Measurements from ENCODE around the gene SLC24A3.

The SLC24A3 gene

GRCh38 chr20:19291024-19291817 lies 78.8 kb downstream of the SLC24A3 start:
- no peak overlapping the region for H3K27ac ChIP-seq (ENCODE audit: low read depth, low read length)
- no peak overlapping the region for H3K4me3 ChIP-seq (ENCODE audit: low read depth, low read length)
- no peaks in the 10 kb centered on the region for H3K9me3 ChIP-seq (ENCODE audit: control insufficient read depth, insufficient read depth, low read depth, low read length)
- no peaks in the 10 kb centered on the region for H3K4me1 ChIP-seq (ENCODE audit: control insufficient read depth, insufficient read depth, low read length)
- H3K36me3 ChIP-seq (ENCODE audit: control insufficient read depth, insufficient read depth, low read length) = no peaks in the 10 kb centered on the region
- H3K9ac ChIP-seq (ENCODE audit: low read length) = no peak overlapping the region
- no peaks in the 10 kb centered on the region for H3K27me3 ChIP-seq (ENCODE audit: control insufficient read depth, insufficient read depth, low read length)

GRCh38 chr20:19291818-19292132 lies 79.3 kb downstream of the SLC24A3 start:
- H3K4me1 ChIP-seq (ENCODE audit: control insufficient read depth, insufficient read depth, low read length) = no peaks in the 10 kb centered on the region
- H3K36me3 ChIP-seq (ENCODE audit: control insufficient read depth, insufficient read depth, low read length) = no peaks in the 10 kb centered on the region
- no peaks in the 10 kb centered on the region for H3K27me3 ChIP-seq (ENCODE audit: control insufficient read depth, insufficient read depth, low read length)
- no peak overlapping the region for H3K4me3 ChIP-seq (ENCODE audit: low read depth, low read length)
- H3K9ac ChIP-seq (ENCODE audit: low read length) = no peak overlapping the region
- no peaks in the 10 kb centered on the region for H3K9me3 ChIP-seq (ENCODE audit: control insufficient read depth, insufficient read depth, low read depth, low read length)
- H3K27ac ChIP-seq (ENCODE audit: low read depth, low read length) = no peak overlapping the region

GRCh38 chr20:19292254-19292653 lies 79.8 kb downstream of the SLC24A3 start:
- Histone ChIP-seq H3K9ac (ENCODE audit: low read length) (no peak overlapping the region), H3K36me3 (ENCODE audit: control insufficient read depth, insufficient read depth, low read length) (no peaks in the 10 kb centered on the region), H3K4me3 (ENCODE audit: low read depth, low read length) (no peak overlapping the region), H3K4me1 (ENCODE audit: control insufficient read depth, insufficient read depth, low read length) (no peaks in the 10 kb centered on the region), H3K9me3 (ENCODE audit: control insufficient read depth, insufficient read depth, low read depth, low read length) (no peaks in the 10 kb centered on the region), H3K27ac (ENCODE audit: low read depth, low read length) (no peak overlapping the region), H3K27me3 (ENCODE audit: control insufficient read depth, insufficient read depth, low read length) (no peaks in the 10 kb centered on the region)

GRCh38 chr20:19295076-19295475 lies 82.6 kb downstream of the SLC24A3 start:
- no peaks in the 10 kb centered on the region for H3K27me3 ChIP-seq (ENCODE audit: control insufficient read depth, insufficient read depth, low read length)
- no peak overlapping the region for H3K9ac ChIP-seq (ENCODE audit: low read length)
- H3K36me3 ChIP-seq (ENCODE audit: control insufficient read depth, insufficient read depth, low read length) = no peaks in the 10 kb centered on the region
- peaks cover under 1% of the 10 kb centered on the region; the same call in 1 of the 2 replicates for H3K9me3 ChIP-seq (ENCODE audit: control insufficient read depth, insufficient read depth, low read depth, low read length)
- H3K27ac ChIP-seq (ENCODE audit: low read depth, low read length) = no peak overlapping the region
- H3K4me1 ChIP-seq (ENCODE audit: control insufficient read depth, insufficient read depth, low read length) = peaks cover 6% of the 10 kb centered on the region; the same call in 1 of the 2 replicates
- no peak overlapping the region for H3K4me3 ChIP-seq (ENCODE audit: low read depth, low read length)

- Histone ChIP-seq H3K9ac (ENCODE audit: low read length) (no peak overlapping the region), H3K36me3 (ENCODE audit: control insufficient read depth, insufficient read depth, low read length) (no peaks in the 10 kb centered on the region), H3K9me3 (ENCODE audit: control insufficient read depth, insufficient read depth, low read depth, low read length) (peaks cover 9% of the 10 kb centered on the region), H3K27me3 (ENCODE audit: control insufficient read depth, insufficient read depth, low read length) (no peaks in the 10 kb centered on the region), H3K4me1 (ENCODE audit: control insufficient read depth, insufficient read depth, low read length) (peaks cover 6% of the 10 kb centered on the region; the same call in 1 of the 2 replicates), H3K27ac (ENCODE audit: low read depth, low read length) (no peak overlapping the region), H3K4me3 (ENCODE audit: low read depth, low read length) (no peak overlapping the region)
These were observed 86.2 kb downstream of the SLC24A3 start for GRCh38 chr20:19298652-19299051.

- Histone ChIP-seq H3K9me3 (ENCODE audit: control insufficient read depth, insufficient read depth, low read depth, low read length) (peaks cover 9% of the 10 kb centered on the region), H3K4me3 (ENCODE audit: low read depth, low read length) (no peak overlapping the region), H3K36me3 (ENCODE audit: control insufficient read depth, insufficient read depth, low read length) (no peaks in the 10 kb centered on the region), H3K27me3 (ENCODE audit: control insufficient read depth, insufficient read depth, low read length) (no peaks in the 10 kb centered on the region), H3K4me1 (ENCODE audit: control insufficient read depth, insufficient read depth, low read length) (peaks cover 6% of the 10 kb centered on the region; the same call in 1 of the 2 replicates), H3K9ac (ENCODE audit: low read length) (no peak overlapping the region), H3K27ac (ENCODE audit: low read depth, low read length) (no peak overlapping the region)
These were observed 88.0 kb downstream of the SLC24A3 start for GRCh38 chr20:19300395-19300794.

- H3K36me3 ChIP-seq (ENCODE audit: control insufficient read depth, insufficient read depth, low read length) = no peaks in the 10 kb centered on the region
- no peaks in the 10 kb centered on the region for H3K27me3 ChIP-seq (ENCODE audit: control insufficient read depth, insufficient read depth, low read length)
- H3K9ac ChIP-seq (ENCODE audit: low read length) = no peak overlapping the region
- H3K4me3 ChIP-seq (ENCODE audit: low read depth, low read length) = no peak overlapping the region
- H3K27ac ChIP-seq (ENCODE audit: low read depth, low read length) = no peak overlapping the region
- H3K9me3 ChIP-seq (ENCODE audit: control insufficient read depth, insufficient read depth, low read depth, low read length) = peaks cover 9% of the 10 kb centered on the region
- peaks cover 6% of the 10 kb centered on the region; the same call in 1 of the 2 replicates for H3K4me1 ChIP-seq (ENCODE audit: control insufficient read depth, insufficient read depth, low read length)
These were observed 88.7 kb downstream of the SLC24A3 start for GRCh38 chr20:19301142-19301541.

- H3K4me3 ChIP-seq (ENCODE audit: low read depth, low read length) = no peak overlapping the region
- H3K9ac ChIP-seq (ENCODE audit: low read length) = no peak overlapping the region
- H3K36me3 ChIP-seq (ENCODE audit: control insufficient read depth, insufficient read depth, low read length) = no peaks in the 10 kb centered on the region
- no peak overlapping the region for H3K27ac ChIP-seq (ENCODE audit: low read depth, low read length)
- no peaks in the 10 kb centered on the region for H3K27me3 ChIP-seq (ENCODE audit: control insufficient read depth, insufficient read depth, low read length)
- H3K4me1 ChIP-seq (ENCODE audit: control insufficient read depth, insufficient read depth, low read length) = peaks cover 6% of the 10 kb centered on the region; the same call in 1 of the 2 replicates
- H3K9me3 ChIP-seq (ENCODE audit: control insufficient read depth, insufficient read depth, low read depth, low read length) = peaks cover 9% of the 10 kb centered on the region
These were observed 89.4 kb downstream of the SLC24A3 start for GRCh38 chr20:19301843-19302242.

GRCh38 chr20:19302714-19303113 lies 90.3 kb downstream of the SLC24A3 start:
- H3K4me1 ChIP-seq (ENCODE audit: control insufficient read depth, insufficient read depth, low read length) = peaks cover 6% of the 10 kb centered on the region; the same call in 1 of the 2 replicates

GRCh38 chr20:19304389-19304788 lies 91.9 kb downstream of the SLC24A3 start:
- H3K36me3 ChIP-seq (ENCODE audit: control insufficient read depth, insufficient read depth, low read length) = no peaks in the 10 kb centered on the region
- H3K9ac ChIP-seq (ENCODE audit: low read length) = no peak overlapping the region
- H3K27me3 ChIP-seq (ENCODE audit: control insufficient read depth, insufficient read depth, low read length) = no peaks in the 10 kb centered on the region
- no peak overlapping the region for H3K27ac ChIP-seq (ENCODE audit: low read depth, low read length)
- peaks cover 9% of the 10 kb centered on the region for H3K9me3 ChIP-seq (ENCODE audit: control insufficient read depth, insufficient read depth, low read depth, low read length)
- no peak overlapping the region for H3K4me3 ChIP-seq (ENCODE audit: low read depth, low read length)
- no peaks in the 10 kb centered on the region for H3K4me1 ChIP-seq (ENCODE audit: control insufficient read depth, insufficient read depth, low read length)

More at GRCh38 chr20:19302714-19303113, 90.3 kb downstream of the SLC24A3 start:
- Histone ChIP-seq H3K27ac (ENCODE audit: low read depth, low read length) (no peak overlapping the region), H3K9me3 (ENCODE audit: control insufficient read depth, insufficient read depth, low read depth, low read length) (peaks cover 9% of the 10 kb centered on the region), H3K4me3 (ENCODE audit: low read depth, low read length) (no peak overlapping the region), H3K9ac (ENCODE audit: low read length) (no peak overlapping the region), H3K36me3 (ENCODE audit: control insufficient read depth, insufficient read depth, low read length) (no peaks in the 10 kb centered on the region), H3K27me3 (ENCODE audit: control insufficient read depth, insufficient read depth, low read length) (no peaks in the 10 kb centered on the region)

GRCh38 chr20:19304886-19305415 lies 92.5 kb downstream of the SLC24A3 start:
- Histone ChIP-seq H3K27me3 (ENCODE audit: control insufficient read depth, insufficient read depth, low read length) (no peaks in the 10 kb centered on the region), H3K27ac (ENCODE audit: low read depth, low read length) (no peak overlapping the region), H3K9ac (ENCODE audit: low read length) (no peak overlapping the region), H3K4me3 (ENCODE audit: low read depth, low read length) (no peak overlapping the region), H3K36me3 (ENCODE audit: control insufficient read depth, insufficient read depth, low read length) (no peaks in the 10 kb centered on the region), H3K9me3 (ENCODE audit: control insufficient read depth, insufficient read depth, low read depth, low read length) (peaks cover 9% of the 10 kb centered on the region), H3K4me1 (ENCODE audit: control insufficient read depth, insufficient read depth, low read length) (no peaks in the 10 kb centered on the region)
